Endothelial cell of umbilical vein (primary cell): ENCODE results near the gene IL9. TPM values are rescaled to one million over a fixed set of nuclear protein-coding genes. Genes with fewer than 3 reads are reported as not detected.

Experiments used
- BruUV-seq: library from RNA; stranded (reverse); fragments of 400-500 nt; replicated peaks from 2 replicates; lab custom pipeline; 2021; lab: Mats Ljungman, UMichigan
- CTCF ChIA-PET: fragments of 300-600, 350-600 bp; sonication (Branson Sonifier 250); formaldehyde crosslinking; loops from one replicate; lab custom pipeline; 2021; ENCODE audit warnings: antibody characterized with exemption, inconsistent platforms; lab: Charles Lee
- POLR2A ChIA-PET: fragments of 300-600, 350-600 bp; sonication (Branson Sonifier 250); formaldehyde crosslinking; loops from one replicate; lab custom pipeline; 2021; ENCODE audit warnings: antibody characterized with exemption, inconsistent platforms; lab: Charles Lee
- DNase-seq: peaks from one replicate; pipeline ENCODE4 v3.0.0-alpha.2; 2011; ENCODE audit warnings: low read depth, low spot score
- FAIRE-seq: peaks from 2 replicates; lab custom pipeline; 2011; peaks lifted over from hg19 to GRCh38; lab: Jason Lieb, UNC
- H2AFZ ChIP-seq: 2 replicates; pipeline ENCODE4 v1.6.0; 2012; ENCODE audit warnings: low read depth, low read length, control low read depth, inconsistent platforms
- H3K27ac ChIP-seq: 2 replicates; pipeline ENCODE4 v1.5.1; 2011; ENCODE audit warnings: low read depth, mild to moderate bottlenecking, control low read depth, low read length, moderate library complexity; ENCODE audit not compliant: insufficient read depth
- H3K27me3 ChIP-seq, 2 experiments: 2 replicates each; pipeline versions ENCODE4 v1.6.0 to v1.6.1; 2011; ENCODE audit warnings: low read length in 2 of 2, mixed read lengths in 1 of 2; ENCODE audit not compliant: control insufficient read depth in 2 of 2, insufficient read depth in 2 of 2
- H3K36me3 ChIP-seq, 2 experiments: 2 replicates in 1 of 2; 3 replicates in 1 of 2; pipeline ENCODE4 v1.5.1; 2011; ENCODE audit warnings: low read length in 2 of 2, mild to moderate bottlenecking in 1 of 2, moderate library complexity in 1 of 2; ENCODE audit not compliant: control insufficient read depth in 2 of 2, insufficient read depth in 2 of 2; ENCODE audit errors: extremely low read depth in 1 of 2
- H3K4me1 ChIP-seq: 3 replicates; pipeline ENCODE4 v1.5.1; 2011; ENCODE audit warnings: mild to moderate bottlenecking, low read length; ENCODE audit not compliant: control insufficient read depth, insufficient read depth; ENCODE audit errors: extremely low read depth
- H3K4me2 ChIP-seq: 2 replicates; pipeline ENCODE4 v1.6.1; 2011; ENCODE audit warnings: low read length, control low read depth, mixed read lengths; ENCODE audit not compliant: insufficient read depth
- H3K4me3 ChIP-seq, 3 experiments: fragments of 200-600 bp in 1 of 3; sonication (generic), shearing (Covaris generic) in 1 of 3; replicated peaks in 1 of 3; 2 replicates each; pipeline ENCODE4 v1.5.1; 2011 to 2016; ENCODE audit warnings: control low read depth in 3 of 3, low read length in 3 of 3, mild to moderate bottlenecking in 2 of 3, inconsistent platforms in 1 of 3, low read depth in 1 of 3, moderate library complexity in 1 of 3; ENCODE audit not compliant: insufficient read depth in 1 of 3
- H3K79me2 ChIP-seq: 2 replicates; pipeline ENCODE4 v1.6.0; 2012; ENCODE audit warnings: low read length, inconsistent platforms; ENCODE audit not compliant: control insufficient read depth, insufficient read depth
- H3K9ac ChIP-seq: replicated peaks from 2 replicates; pipeline ENCODE3; 2011; ENCODE audit warnings: low read length, control low read depth; ENCODE audit not compliant: insufficient read depth; ENCODE audit errors: extremely low read depth
- H3K9me1 ChIP-seq: replicated peaks from 3 replicates; pipeline ENCODE4 v1.6.0; 2011; ENCODE audit warnings: mild to moderate bottlenecking, low read length; ENCODE audit not compliant: control insufficient read depth, insufficient read depth; ENCODE audit errors: extremely low read depth
- H3K9me3 ChIP-seq: replicated peaks from 2 replicates; pipeline ENCODE4 v1.5.1; 2012; ENCODE audit warnings: low read length, inconsistent platforms; ENCODE audit not compliant: control insufficient read depth, insufficient read depth
- H4K20me1 ChIP-seq: replicated peaks from 2 replicates; pipeline ENCODE3; 2011; ENCODE audit warnings: mild to moderate bottlenecking, low read length; ENCODE audit not compliant: control insufficient read depth, insufficient read depth; ENCODE audit errors: extremely low read depth
- EZH2 ChIP-seq: IDR thresholded peaks from 2 replicates; pipeline ENCODE4 v1.6.1; 2012; ENCODE audit warnings: borderline replicate concordance, low read depth, mild to moderate bottlenecking, moderate library complexity, low read length, inconsistent platforms; ENCODE audit not compliant: severe bottlenecking
- FOS ChIP-seq: IDR thresholded peaks from 2 replicates; pipeline ENCODE4 v1.6.1; 2011; ENCODE audit warnings: mild to moderate bottlenecking, low read length, moderate library complexity, borderline replicate concordance; ENCODE audit not compliant: insufficient read depth
- GATA2 ChIP-seq: IDR thresholded peaks from 2 replicates; pipeline ENCODE4 v1.7.0; 2011; ENCODE audit warnings: low read depth, mild to moderate bottlenecking, moderate library complexity, mixed read lengths, low read length; ENCODE audit not compliant: insufficient read length, insufficient read depth
- JUN ChIP-seq: IDR thresholded peaks from 2 replicates; pipeline ENCODE4 v1.6.1; 2011; ENCODE audit warnings: borderline replicate concordance, low read depth; ENCODE audit not compliant: insufficient read length, insufficient read depth
- MYC ChIP-seq: IDR thresholded peaks from one replicate; pipeline ENCODE4 v1.6.1; 2011; ENCODE audit warnings: mild to moderate bottlenecking, low read depth, low read length
- POLR2A ChIP-seq: IDR thresholded peaks from 2 replicates; pipeline ENCODE4 v1.6.1; 2012; ENCODE audit warnings: low read depth, mild to moderate bottlenecking, control low read depth, low read length
- POLR2AphosphoS5 ChIP-seq: IDR thresholded peaks from 2 replicates; pipeline ENCODE4 v1.6.1; 2012; ENCODE audit warnings: low read depth, mild to moderate bottlenecking, control low read depth, low read length, moderate library complexity; ENCODE audit not compliant: insufficient read depth
- dilution Hi-C: fragments of 300-500 bp; cut with MboI; formaldehyde crosslinking; loops from one replicate; pipeline ENCODE4 v1.15.0; 2019; ENCODE audit warnings: low sequenced_read_pairs; ENCODE audit not compliant: extremely low pct_ligation_motif_present
- intact Hi-C: fragments of 100-400 bp; cut with micrococcal nuclease; formaldehyde crosslinking; loops from one replicate; pipeline ENCODE4 v1.10.0; 2022
- polyA plus RNA-seq, 4 experiments: library from polyadenylated mRNA; depleted of rRNA in 3 of 4; stranded (reverse) in 3 of 4; unstranded in 1 of 4; fragments of >200 nt; gene quantifications; 2 replicates each; pipeline versions ENCODE4 v1.2.1 to v1.2.3, GENCODE V29; 2011 to 2012; ENCODE audit warnings: missing spikeins in 1 of 4
- total RNA-seq: library from RNA; stranded (reverse); gene quantifications from 2 replicates; pipeline ENCODE4 v1.2.3, GENCODE V29; 2021
- TF ChIP-seq, protein P1 (sequence below): IDR thresholded peaks from 2 replicates; pipeline ENCODE4 v1.6.1; 2011; ENCODE audit not compliant: insufficient read depth, insufficient read length
- TF ChIP-seq, protein P2 (sequence below), 2 donors: IDR thresholded peaks; 1 replicate in 1 of 2; 2 replicates in 1 of 2; pipeline ENCODE4 v1.5.1; 2011; ENCODE audit warnings: low read length in 2 of 2, mild to moderate bottlenecking in 2 of 2, moderate library complexity in 2 of 2, control low read depth in 1 of 2, inconsistent platforms in 1 of 2, low read depth in 1 of 2; ENCODE audit not compliant: insufficient read depth in 1 of 2; ENCODE audit errors: extremely low read depth in 1 of 2

IL9 gene
- total and polyA plus RNA-seq, 2 donors (not counting 3 experiments of a cell fraction or from before 2014, with no cell fraction given) = not detected

GRCh38 chr5:135862086-135862485, 33.6 kb downstream of the IL9 start:
- DNase-seq (no peak), FAIRE-seq (no peak)
- Histone ChIP-seq H3K9me1 (no peaks in the 10 kb centered on the region), H3K79me2 (no peaks in the 10 kb centered on the region), H3K27me3 (peaks cover 0 to 2% of the 10 kb centered on the region in 2 experiments), H3K27ac (no peak overlapping the region), H3K36me3 (no peaks in the 10 kb centered on the region), H3K9me3 (no peaks in the 10 kb centered on the region), H4K20me1 (no peaks in the 10 kb centered on the region), H2AFZ (no peak overlapping the region), H3K9ac (no peak overlapping the region), H3K4me3 (no peak overlapping the region), H3K4me2 (no peak overlapping the region), H3K4me1 (no peaks in the 10 kb centered on the region)
- no TSS peak for BruUV-seq
- ChIA-PET CTCF (no interaction called here), POLR2A (no interaction called here)
- dilution Hi-C loops = no loop called here
- intact Hi-C loops = no loop called here
- TF ChIP-seq, protein P1, sequence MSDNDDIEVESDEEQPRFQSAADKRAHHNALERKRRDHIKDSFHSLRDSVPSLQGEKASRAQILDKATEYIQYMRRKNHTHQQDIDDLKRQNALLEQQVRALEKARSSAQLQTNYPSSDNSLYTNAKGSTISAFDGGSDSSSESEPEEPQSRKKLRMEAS = no peak
- TF ChIP-seq, protein P2, sequence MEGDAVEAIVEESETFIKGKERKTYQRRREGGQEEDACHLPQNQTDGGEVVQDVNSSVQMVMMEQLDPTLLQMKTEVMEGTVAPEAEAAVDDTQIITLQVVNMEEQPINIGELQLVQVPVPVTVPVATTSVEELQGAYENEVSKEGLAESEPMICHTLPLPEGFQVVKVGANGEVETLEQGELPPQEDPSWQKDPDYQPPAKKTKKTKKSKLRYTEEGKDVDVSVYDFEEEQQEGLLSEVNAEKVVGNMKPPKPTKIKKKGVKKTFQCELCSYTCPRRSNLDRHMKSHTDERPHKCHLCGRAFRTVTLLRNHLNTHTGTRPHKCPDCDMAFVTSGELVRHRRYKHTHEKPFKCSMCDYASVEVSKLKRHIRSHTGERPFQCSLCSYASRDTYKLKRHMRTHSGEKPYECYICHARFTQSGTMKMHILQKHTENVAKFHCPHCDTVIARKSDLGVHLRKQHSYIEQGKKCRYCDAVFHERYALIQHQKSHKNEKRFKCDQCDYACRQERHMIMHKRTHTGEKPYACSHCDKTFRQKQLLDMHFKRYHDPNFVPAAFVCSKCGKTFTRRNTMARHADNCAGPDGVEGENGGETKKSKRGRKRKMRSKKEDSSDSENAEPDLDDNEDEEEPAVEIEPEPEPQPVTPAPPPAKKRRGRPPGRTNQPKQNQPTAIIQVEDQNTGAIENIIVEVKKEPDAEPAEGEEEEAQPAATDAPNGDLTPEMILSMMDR (IDR thresholded peaks at IDR 0.05; ENCODE audit: extremely low read depth in 1 of 2, insufficient read depth in 1 of 2, low read depth in 1 of 2, low read length in 2 of 2) = no peak
- no peak for TF ChIP-seq MYC
- no peak for TF ChIP-seq POLR2A
- no peak for TF ChIP-seq POLR2AphosphoS5
- TF ChIP-seq EZH2 = no peak
- no peak for TF ChIP-seq FOS
- TF ChIP-seq JUN = no peak
- no peak for TF ChIP-seq GATA2
